Psoas muscle (tissue), 8 donors: Measurements from ENCODE around the gene BRD2. TPM values are rescaled to one million over a fixed set of nuclear protein-coding genes. Genes with fewer than 3 reads are reported as not detected.

Source experiments
- ATAC-seq, 4 donors: fragments of 200-7000 bp; cut with Tn5 transposase; one replicate each; pipeline ENCODE4 v1.9.1; 2020; ENCODE audit warnings: moderate library complexity in 3 of 4, mild to moderate bottlenecking in 2 of 4
- DNase-seq, 2 donors: peaks; one replicate each; pipeline ENCODE4 v3.0.0-alpha.2; 2020
- H3K27ac ChIP-seq: fragments of 200-600 bp; one replicate; pipeline ENCODE4 v1.8.0; 2022
- H3K27me3 ChIP-seq, 3 donors: fragments of 200-600 bp in 1 of 3; one replicate each; pipeline versions ENCODE4 v1.6.1 to v1.8.0; 2013 to 2022; ENCODE audit warnings: low read length in 2 of 3, mild to moderate bottlenecking in 2 of 3, moderate library complexity in 1 of 3; ENCODE audit not compliant: insufficient read depth in 3 of 3
- H3K36me3 ChIP-seq, 2 donors: fragments of 200-600 bp in 1 of 2; one replicate each; pipeline versions ENCODE4 v1.6.1 to v1.8.0; 2013 to 2022; ENCODE audit warnings: low read depth in 1 of 2, mild to moderate bottlenecking in 1 of 2, moderate library complexity in 1 of 2; ENCODE audit not compliant: insufficient read depth in 1 of 2
- H3K4me1 ChIP-seq: fragments of 200-600 bp; one replicate; pipeline ENCODE4 v1.8.0; 2022
- H3K4me3 ChIP-seq: fragments of 200-600 bp; one replicate; pipeline ENCODE4 v1.8.0; 2022; ENCODE audit warnings: mild to moderate bottlenecking
- H3K9me3 ChIP-seq: fragments of 200-600 bp; one replicate; pipeline ENCODE4 v1.8.0; 2022
- CTCF ChIP-seq: fragments of 200-600 bp; IDR thresholded peaks from one replicate; pipeline ENCODE4 v1.8.0; 2022; ENCODE audit warnings: antibody characterized with exemption
- WGBS, 3 donors: extraction: QIAGEN DNeasy Blood & Tissue Kit; methylation state at CpG; one replicate each; pipeline versions ENCODE4 v1.1.6 to v1.1.7; 2013; 5-methylcytosine and 5-hydroxymethylcytosine counted together
- intact Hi-C, 2 donors: fragments of 100-400 bp; cut with DNase I; formaldehyde crosslinking; loops; one replicate each; pipeline versions ENCODE4 v1.11.0 to v1.14.2; 2022
- polyA plus RNA-seq, 3 donors: library from polyadenylated mRNA; stranded (reverse); fragments of 200-250 nt; gene quantifications; one replicate each; pipeline ENCODE4 v1.2.3, GENCODE V29; 2013
- total RNA-seq, 4 donors: library from RNA; stranded (reverse); fragmentation: NEBNext Ultra II Directional in 2 of 4; extraction: Animal tissue kit (Norgen Biotek cat#: 25700) in 2 of 4; gene quantifications; one replicate each; pipeline versions ENCODE4 v1.2.1 to v1.2.4, GENCODE V29; 2021 to 2023
- donor health status: healthy with polysubstance abuse.
- donor health status: DM: no; HTN: no; CAD: no; lungs with moderate emphysema.
- donor health status: Bipolar disorder and iron deficiency.
- donor health status: healthy.
- donor health status: DM: yes; HTN: yes; CAD: no.
- donor health status: DM: no; HTN: no; CAD: no.
- donor health status: DM: no; HTN: no; CAD: no.
- donor health status: DM: yes; HTN: yes; CAD: no.

BRD2 gene
- total and polyA plus RNA-seq, 7 donors, result 62.2 to 135 (median 93.0) TPM

DNA sequence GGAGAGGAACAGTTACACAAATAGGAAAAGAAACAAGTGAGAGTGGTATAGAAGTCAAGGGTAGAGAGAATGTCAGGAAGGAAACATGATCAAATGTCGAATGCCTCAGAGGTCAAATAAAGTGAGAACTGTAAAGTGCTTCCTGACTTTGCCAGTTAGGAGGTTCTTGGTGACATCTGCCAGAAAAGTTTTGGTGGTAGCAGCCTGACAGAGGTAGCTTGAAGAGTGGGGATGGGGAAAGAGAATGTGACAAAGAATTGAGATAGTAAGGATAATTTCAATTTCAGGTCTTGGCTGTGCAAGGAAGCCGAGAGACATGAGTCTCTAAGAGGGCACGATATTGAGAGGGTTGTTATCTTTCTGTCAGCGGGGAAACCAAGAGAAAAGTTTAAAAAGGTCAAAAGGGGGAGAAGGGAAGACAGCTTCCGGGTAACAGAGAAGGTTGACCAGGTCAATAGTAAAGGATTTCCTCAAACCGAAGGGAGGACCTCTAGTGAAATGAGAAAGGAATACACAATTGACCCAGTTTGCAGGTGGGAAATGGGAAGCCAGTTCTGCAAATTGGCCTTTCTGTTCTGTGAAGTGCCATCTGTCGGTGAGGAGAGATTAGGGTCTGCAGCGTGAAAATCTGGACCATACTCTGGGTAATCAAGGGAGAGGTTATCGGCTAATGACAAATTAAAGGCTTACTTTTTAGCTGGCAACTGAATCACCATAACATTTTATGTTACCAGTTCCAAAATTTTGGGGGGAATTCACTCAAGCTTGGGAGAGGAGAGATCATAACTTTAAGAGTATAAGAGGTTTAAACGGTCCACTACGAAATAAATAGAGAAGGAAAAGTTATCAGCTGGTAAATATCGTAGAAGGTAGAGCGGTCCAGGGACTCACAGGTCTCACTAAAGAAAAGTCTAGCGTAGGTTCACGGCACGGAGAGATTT is 973 bp upstream of the BRD2 start:
- Histone ChIP-seq H3K4me3 (peak overlapping the region; percentile 79), H3K9me3 (no peaks in the 10 kb centered on the region), H3K4me1 (peaks cover 22% of the 10 kb centered on the region), H3K27ac (peak overlapping the region; percentile 100), H3K27me3 (no peaks in the 10 kb centered on the region), H3K36me3 (peaks cover 0 to 3% of the 10 kb centered on the region in 2 donors)
- peak; percentile 46 for TF ChIP-seq CTCF
- 3% methylated on average over 16 of the region's 16 CpGs for WGBS, 3 donors
- intact Hi-C loops, result loop anchor here in 1 of 2 donors (5.0 kb wide), 1 partner anchor 35 kb away; no protein-coding TSS in a partner anchor
- ATAC-seq (no peak), DNase-seq (no peak)

DNA sequence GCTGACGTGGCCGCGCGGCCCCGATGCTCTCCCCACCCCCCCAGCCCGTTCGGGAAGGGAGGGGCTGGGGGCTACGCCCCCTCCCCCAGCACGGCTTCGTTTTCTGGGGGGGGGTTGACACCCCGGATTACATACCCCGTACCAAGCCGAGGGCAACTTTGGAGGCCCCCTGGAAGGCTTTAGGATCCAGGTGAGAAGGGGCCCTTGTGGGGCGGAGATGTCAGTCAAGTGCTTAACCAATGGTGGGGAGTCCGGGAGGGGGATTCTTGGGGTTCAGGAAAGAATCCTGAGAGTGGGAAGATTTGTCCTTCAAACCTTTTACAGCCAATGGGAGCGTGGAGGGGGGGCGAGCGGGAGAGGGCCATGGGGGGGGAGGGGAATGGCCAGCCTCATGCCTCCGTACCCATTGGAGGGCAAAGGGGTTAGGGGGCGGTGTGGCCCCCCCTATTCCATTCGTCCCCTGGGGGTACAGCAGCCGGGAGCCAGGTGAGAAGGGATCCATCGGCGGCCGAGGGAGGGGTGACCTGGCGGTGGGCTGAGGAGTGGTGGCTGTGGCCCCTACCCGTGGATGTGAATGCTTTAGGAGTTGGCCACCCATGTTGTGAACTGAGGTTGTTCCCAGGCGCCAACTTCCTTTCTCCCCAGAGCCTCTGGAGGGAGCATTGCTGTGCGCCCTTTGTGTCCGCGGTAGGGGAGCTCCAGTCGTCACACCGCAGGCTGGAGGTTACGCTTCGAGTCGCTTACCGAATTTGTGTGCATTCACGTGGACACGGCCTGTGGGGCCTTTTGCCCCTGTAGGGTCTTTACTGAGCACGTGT is 682 bp downstream of the BRD2 start:
- Histone ChIP-seq H3K9me3 (no peaks in the 10 kb centered on the region), H3K4me1 (peaks cover 21% of the 10 kb centered on the region), H3K27ac (peak overlapping the region; percentile 100), H3K36me3 (peaks cover 8 to 20% of the 10 kb centered on the region in 2 donors), H3K27me3 (no peaks in the 10 kb centered on the region), H3K4me3 (peak overlapping the region; percentile 79)
- intact Hi-C loops, result loop anchor here in 1 of 2 donors (5.0 kb wide), 1 partner anchor 37 kb away; no protein-coding TSS in a partner anchor
- DNase-seq, result peak; percentile 72 to 88
- 0 to 1% (median 0%) methylated on average over 35 to 40 of the region's 40 CpGs for WGBS, 3 donors
- peak; percentile 21 to 50 (median 49) for ATAC-seq
- TF ChIP-seq CTCF, result no peak

GRCh38 chr6:32969685-32970412 is 1.5 kb downstream of the BRD2 start:
- peaks cover 9 to 27% of the 10 kb centered on the region in 2 donors for H3K36me3 ChIP-seq
- 0% methylated on average over 18 to 19 of the region's 19 CpGs for WGBS, 3 donors
- ATAC-seq (peak; percentile 37 to 46 (median 46)), DNase-seq (peak; percentile 78 to 88)
- peak overlapping the region; percentile 100 for H3K27ac ChIP-seq
- H3K27me3 ChIP-seq, result no peaks in the 10 kb centered on the region
- intact Hi-C loops, result loop anchor here (5.0 to 10.0 kb wide), 3 partner anchors 38 to 1155 kb away; partner anchors contain the start of genes HSD17B8 (in 1 of the 2), HSPA1A (in 1 of the 2), HSPA1L (in 1 of the 2) and RXRB (in 1 of the 2)
- H3K9me3 ChIP-seq, result no peaks in the 10 kb centered on the region
- peak; percentile 38 for TF ChIP-seq CTCF
- peak overlapping the region; percentile 79 for H3K4me3 ChIP-seq
- H3K4me1 ChIP-seq, result peaks cover 21% of the 10 kb centered on the region
